HG03460 (cell line): ENCODE measurements around the gene XPO6.

ENCODE experiments used
- ATAC-seq: cut with Tn5 transposase; IDR thresholded peaks from one replicate; pipeline ENCODE4 v1.9.1; 2021; ENCODE audit not compliant: unreplicated experiment

XPO6 gene

GRCh38 chr16:28208824-28209223, 2.9 kb downstream of the XPO6 start:
- no peak for ATAC-seq

- ATAC-seq, result no peak
Observed at GRCh38 chr16:28208131-28208530, 3.6 kb downstream of the XPO6 start.

GRCh38 chr16:28207399-28207798, 4.4 kb downstream of the XPO6 start:
- ATAC-seq, result no peak

GRCh38 chr16:28205974-28206373, 5.8 kb downstream of the XPO6 start:
- no peak for ATAC-seq

- ATAC-seq, result no peak
Observed at GRCh38 chr16:28205117-28205899, 6.5 kb downstream of the XPO6 start.

GRCh38 chr16:28204622-28205021, 7.1 kb downstream of the XPO6 start:
- no peak for ATAC-seq

GRCh38 chr16:28204204-28204603, 7.6 kb downstream of the XPO6 start:
- no peak for ATAC-seq

- ATAC-seq, result no peak
Observed at GRCh38 chr16:28202147-28202746, 9.5 kb downstream of the XPO6 start.

- ATAC-seq, result no peak
Observed at GRCh38 chr16:28200661-28201060, 11.1 kb downstream of the XPO6 start.

GRCh38 chr16:28196387-28196987, 15.3 kb downstream of the XPO6 start:
- ATAC-seq, result no peak

- ATAC-seq, result no peak
Observed at GRCh38 chr16:28195859-28196258, 15.9 kb downstream of the XPO6 start.

GRCh38 chr16:28193530-28194423, 18.0 kb downstream of the XPO6 start:
- ATAC-seq, result peak; percentile 25

GRCh38 chr16:28192806-28193529, 18.8 kb downstream of the XPO6 start:
- ATAC-seq, result peak; percentile 54

GRCh38 chr16:28191364-28191960, 20.3 kb downstream of the XPO6 start:
- ATAC-seq, result no peak

- no peak for ATAC-seq
Observed at GRCh38 chr16:28189245-28189644, 22.5 kb downstream of the XPO6 start.

- peak; percentile 59 for ATAC-seq
Observed at GRCh38 chr16:28188085-28188916, 23.5 kb downstream of the XPO6 start.

- ATAC-seq, result peak; percentile 42
Observed at GRCh38 chr16:28187595-28188004, 24.2 kb downstream of the XPO6 start.

GRCh38 chr16:28186752-28187151, 25.0 kb downstream of the XPO6 start:
- ATAC-seq, result no peak

- no peak for ATAC-seq
Observed at GRCh38 chr16:28185696-28186095, 26.1 kb downstream of the XPO6 start.
